ENCODE measurements around the gene OSBP2.

DNA sequence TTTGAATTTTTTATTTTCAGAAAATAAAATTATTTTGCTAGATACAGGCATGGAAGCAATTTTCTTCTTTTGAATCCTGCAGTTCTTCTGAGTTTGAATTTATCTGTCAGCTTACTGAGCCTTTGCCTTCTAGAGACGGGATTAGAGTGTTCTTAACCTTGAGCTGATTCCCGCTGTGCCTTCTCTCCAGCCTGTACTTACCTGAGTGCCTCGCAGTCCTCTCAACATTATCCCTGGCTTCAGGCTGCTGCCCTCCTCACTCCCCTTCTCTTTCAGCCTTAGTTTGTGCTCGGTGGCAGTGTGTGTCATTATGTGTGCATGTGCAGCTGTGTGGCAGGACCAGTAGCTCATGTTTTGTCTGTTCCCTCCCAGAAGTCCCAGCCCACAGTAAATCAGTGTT lies 24.3 kb downstream of the OSBP2 start:
- TF ChIP-seq OSR1 (CRISPR knock-in tag; IDR thresholded peaks at IDR 0.05) (no peak), ARNTL (CRISPR knock-in tag; IDR thresholded peaks at IDR 0.05; ENCODE audit: borderline replicate concordance, low read depth) (no peak), ZFP3 (CRISPR knock-in tag; IDR thresholded peaks at IDR 0.05) (no peak), TOX (CRISPR knock-in tag; IDR thresholded peaks at IDR 0.05; ENCODE audit: borderline replicate concordance) (no peak), ZNF565 (CRISPR knock-in tag; conservative IDR thresholded peaks at IDR 0.05; ENCODE audit: low read depth) (no peak), ZNF8 (CRISPR knock-in tag; IDR thresholded peaks at IDR 0.05) (no peak), RARB (CRISPR knock-in tag; IDR thresholded peaks at IDR 0.05) (no peak), GLIS3 (CRISPR knock-in tag; IDR thresholded peaks at IDR 0.05) (no peak), ISL1 (CRISPR knock-in tag; IDR thresholded peaks at IDR 0.05) (no peak)
- TF ChIP-seq, protein P1, sequence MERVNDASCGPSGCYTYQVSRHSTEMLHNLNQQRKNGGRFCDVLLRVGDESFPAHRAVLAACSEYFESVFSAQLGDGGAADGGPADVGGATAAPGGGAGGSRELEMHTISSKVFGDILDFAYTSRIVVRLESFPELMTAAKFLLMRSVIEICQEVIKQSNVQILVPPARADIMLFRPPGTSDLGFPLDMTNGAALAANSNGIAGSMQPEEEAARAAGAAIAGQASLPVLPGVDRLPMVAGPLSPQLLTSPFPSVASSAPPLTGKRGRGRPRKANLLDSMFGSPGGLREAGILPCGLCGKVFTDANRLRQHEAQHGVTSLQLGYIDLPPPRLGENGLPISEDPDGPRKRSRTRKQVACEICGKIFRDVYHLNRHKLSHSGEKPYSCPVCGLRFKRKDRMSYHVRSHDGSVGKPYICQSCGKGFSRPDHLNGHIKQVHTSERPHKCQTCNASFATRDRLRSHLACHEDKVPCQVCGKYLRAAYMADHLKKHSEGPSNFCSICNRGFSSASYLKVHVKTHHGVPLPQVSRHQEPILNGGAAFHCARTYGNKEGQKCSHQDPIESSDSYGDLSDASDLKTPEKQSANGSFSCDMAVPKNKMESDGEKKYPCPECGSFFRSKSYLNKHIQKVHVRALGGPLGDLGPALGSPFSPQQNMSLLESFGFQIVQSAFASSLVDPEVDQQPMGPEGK (CRISPR knock-in tag; IDR thresholded peaks at IDR 0.05; ENCODE audit: borderline replicate concordance): no peak

Measured in SK-N-SH treated with all-trans-retinoic acid at 6 μM for 48 hours (cell line).